Brain pericyte (primary cell): ENCODE results near the gene TC2N.
"Not testable (repeated sequence)": the region's sequence is repeated elsewhere in the genome, so short reads cannot be mapped to it uniquely, and the experiment has no call there.

Experiments
- DNase-seq: peaks from one replicate; pipeline ENCODE4 v3.0.0-alpha.2; 2012; ENCODE audit warnings: low read depth, low spot score

Gene TC2N

GRCh38 chr14:91889477-91890211 is 22.3 kb upstream of the TC2N start:
- DNase-seq, result no peak

GRCh38 chr14:91888641-91889476 is 21.5 kb upstream of the TC2N start:
- no peak for DNase-seq

- no peak for DNase-seq
Observed at GRCh38 chr14:91886961-91887360, 19.6 kb upstream of the TC2N start.

DNA sequence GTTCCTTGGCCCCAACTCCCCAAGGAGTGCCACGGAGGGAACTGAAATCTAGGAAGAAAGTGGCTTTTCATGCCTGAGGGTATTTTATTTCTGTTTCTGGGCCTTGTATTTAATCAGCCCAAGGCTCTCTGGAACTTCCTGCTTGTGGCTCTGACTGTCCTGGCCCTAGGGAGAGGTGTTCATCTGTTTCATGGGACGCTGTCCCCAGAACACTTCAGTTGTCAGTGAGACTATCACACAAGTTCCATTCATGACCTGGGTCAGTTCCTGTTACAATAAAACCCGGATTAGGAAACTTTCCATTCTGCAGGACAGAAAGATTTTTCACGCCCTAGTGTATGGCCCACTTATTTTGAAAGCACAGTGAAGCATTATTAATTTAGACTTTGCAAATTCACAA is 18.5 kb upstream of the TC2N start:
- no peak for DNase-seq

DNA sequence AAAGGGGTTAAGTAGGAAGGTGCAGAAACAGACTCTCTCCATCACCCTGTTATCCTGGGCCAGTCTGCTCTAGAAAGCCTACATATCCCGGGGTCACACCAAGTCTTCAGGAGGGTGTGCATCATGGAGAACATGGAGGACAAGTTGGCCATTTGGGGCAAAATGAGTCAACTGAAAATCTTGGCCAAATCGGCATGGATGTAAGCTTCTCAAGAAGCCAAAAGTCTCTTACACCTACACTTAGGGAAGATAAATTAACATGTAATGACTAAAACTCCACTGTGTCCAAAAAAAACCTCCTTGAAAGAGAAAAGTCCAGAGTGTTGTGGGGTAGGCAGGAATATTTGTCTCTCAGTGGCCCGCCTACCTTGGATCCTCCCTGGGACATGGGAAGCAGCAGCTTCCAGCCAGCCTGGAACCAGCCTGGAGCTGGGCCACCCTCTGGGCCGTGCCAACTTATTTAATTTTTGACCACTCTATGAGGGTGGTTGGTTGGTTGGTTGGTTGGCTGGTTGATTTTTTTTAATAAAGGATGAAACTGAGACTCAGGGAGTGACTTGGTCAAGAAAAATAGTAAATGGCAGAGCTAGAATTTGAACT is 17.9 kb upstream of the TC2N start:
- no peak for DNase-seq

- DNase-seq, result no peak
Observed at GRCh38 chr14:91884664-91885063, 17.3 kb upstream of the TC2N start.

DNA sequence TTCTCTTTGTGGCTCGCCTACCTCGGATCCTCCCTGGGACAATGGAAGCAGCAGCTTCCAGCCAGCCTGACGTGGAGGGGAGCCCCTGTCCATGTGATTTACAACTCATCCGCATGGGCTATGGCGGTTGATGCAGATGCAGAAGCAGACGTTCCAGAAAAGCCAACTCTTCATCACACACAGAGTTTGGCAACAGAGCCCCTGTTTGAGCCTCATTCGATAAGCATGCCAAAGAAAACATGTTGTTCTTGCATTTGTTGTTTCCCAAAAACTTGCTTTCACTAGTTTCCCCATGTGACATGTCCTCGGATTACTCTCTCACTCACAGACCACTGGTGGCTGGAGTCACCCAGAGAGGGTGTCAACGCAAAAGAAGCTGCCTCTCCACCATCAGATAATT is 16.4 kb upstream of the TC2N start:
- no peak for DNase-seq

DNA sequence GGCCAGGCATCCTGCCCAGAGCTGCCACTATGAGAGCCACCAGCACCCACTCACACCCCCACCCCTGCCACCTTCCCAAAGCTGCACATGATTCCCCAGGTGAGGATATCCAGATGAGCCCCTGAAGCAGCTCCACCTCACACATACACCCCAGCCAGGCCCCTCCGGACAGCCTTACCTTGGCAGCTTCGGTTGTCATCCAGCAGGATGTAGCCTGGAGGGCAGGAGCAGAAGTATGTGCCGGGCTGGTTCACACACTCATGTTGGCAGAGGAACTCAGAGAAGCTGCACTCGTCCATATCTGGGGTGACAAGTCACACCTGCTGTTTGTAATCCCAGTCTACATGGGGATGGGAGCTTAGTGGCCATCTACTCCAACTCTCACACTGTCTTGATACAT is 15.4 kb upstream of the TC2N start:
- DNase-seq, result no peak

DNA sequence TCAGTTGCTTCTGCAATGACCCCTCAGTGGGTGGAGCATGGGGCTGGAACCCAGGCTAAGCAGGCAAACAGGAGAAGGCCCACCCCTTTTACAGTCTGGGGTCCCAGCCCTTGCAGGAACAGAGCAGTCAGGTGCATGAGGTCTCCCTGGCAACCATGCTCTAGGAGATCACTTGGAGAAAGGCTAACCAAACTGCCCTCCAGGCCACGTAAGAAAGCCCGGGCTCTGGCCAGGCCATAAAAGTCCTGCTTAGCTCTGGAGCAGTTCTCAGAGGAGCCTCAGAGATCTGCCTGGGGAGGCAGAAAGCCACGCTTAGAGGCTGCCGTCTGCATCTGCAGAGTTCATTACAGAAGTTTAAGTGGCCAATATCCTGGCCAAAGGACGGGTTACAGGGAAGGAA is 15.0 kb upstream of the TC2N start:
- DNase-seq, result no peak

- no peak for DNase-seq
Observed at GRCh38 chr14:91879196-91879595, 11.9 kb upstream of the TC2N start.

GRCh38 chr14:91878274-91878673 is 10.9 kb upstream of the TC2N start:
- DNase-seq, result no peak

- no peak for DNase-seq
Observed at GRCh38 chr14:91877376-91877915, 10.1 kb upstream of the TC2N start.

GRCh38 chr14:91876492-91876891 is 9.2 kb upstream of the TC2N start:
- DNase-seq, result no peak

DNA sequence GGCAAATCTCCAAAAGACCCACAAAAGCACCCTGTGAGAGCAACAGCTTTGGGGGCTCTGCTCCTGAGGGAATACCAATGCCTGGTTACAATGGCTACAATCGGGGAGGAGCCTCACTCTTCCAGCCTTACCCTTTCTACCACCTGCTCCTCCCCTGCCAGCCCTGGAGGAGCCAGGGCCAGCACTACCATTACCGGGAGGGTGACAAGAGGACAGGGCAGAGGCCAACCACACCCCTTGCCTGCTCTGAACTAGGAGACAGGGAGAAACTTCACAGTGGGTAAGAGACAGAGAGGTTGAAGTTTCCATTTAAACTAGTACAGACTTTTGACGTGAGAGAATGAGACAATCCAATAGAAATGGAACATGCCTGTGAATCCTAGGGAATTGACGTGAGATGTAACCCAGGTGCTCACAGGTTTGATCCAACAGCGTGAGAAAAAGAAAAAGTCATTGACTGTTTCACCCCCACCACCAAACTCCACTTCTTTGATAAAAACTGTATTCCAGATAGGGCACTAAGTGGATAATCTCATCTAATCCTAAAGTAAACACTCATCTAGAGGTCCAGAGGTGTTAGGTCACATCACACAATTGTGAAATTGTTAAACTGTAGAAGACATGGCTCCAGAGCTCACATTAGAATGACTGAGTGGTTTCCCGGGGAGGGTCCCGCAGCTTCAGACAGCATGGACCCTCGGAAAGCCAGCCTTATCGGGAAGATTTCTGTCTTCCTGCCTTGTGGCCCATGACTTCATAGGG is 8.4 kb upstream of the TC2N start:
- no peak for DNase-seq

DNA sequence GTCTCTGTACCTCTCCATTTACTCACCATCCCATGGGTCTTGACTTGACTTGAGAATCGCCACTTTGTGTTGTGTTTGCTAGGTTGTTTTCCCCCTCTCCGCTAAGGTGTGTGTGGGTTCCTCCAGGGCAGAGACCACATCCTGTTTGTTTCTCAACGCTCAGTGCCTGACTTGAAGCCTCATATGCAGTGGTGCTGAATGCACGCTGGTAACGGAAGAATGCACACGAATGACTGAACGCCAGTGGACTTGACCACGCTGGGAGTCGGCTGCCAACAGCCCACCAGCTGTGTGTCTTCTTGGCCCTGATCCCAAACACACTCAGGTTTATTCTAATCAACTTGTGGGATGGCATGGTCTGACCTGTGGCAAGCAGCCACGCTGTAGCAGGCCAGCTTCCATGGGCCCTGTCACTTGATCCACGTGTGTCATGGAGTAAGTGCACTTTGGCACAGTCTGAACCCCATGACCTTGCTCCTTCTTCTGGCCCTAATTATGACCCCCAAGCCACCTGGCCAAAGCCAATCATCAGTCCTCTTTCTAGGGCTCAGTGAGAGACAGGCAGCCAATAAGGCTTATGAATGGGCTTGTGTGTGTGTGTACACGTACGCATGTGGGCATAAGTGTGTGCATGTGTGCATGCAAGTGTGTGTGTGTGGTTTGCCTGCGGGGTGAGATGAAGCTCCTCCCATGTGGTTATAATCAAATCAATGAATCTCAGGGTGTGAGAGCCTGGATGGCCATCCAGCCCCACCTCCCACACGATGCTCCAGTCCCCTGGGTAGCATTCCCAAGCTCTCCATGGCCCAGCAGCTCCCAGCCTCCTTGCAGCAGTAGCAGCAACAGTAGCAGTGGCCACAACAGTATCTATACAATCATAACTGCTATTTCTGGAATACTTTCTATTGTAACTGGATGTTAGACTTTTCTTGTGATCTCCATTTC is 6.4 kb upstream of the TC2N start:
- no peak for DNase-seq

DNA sequence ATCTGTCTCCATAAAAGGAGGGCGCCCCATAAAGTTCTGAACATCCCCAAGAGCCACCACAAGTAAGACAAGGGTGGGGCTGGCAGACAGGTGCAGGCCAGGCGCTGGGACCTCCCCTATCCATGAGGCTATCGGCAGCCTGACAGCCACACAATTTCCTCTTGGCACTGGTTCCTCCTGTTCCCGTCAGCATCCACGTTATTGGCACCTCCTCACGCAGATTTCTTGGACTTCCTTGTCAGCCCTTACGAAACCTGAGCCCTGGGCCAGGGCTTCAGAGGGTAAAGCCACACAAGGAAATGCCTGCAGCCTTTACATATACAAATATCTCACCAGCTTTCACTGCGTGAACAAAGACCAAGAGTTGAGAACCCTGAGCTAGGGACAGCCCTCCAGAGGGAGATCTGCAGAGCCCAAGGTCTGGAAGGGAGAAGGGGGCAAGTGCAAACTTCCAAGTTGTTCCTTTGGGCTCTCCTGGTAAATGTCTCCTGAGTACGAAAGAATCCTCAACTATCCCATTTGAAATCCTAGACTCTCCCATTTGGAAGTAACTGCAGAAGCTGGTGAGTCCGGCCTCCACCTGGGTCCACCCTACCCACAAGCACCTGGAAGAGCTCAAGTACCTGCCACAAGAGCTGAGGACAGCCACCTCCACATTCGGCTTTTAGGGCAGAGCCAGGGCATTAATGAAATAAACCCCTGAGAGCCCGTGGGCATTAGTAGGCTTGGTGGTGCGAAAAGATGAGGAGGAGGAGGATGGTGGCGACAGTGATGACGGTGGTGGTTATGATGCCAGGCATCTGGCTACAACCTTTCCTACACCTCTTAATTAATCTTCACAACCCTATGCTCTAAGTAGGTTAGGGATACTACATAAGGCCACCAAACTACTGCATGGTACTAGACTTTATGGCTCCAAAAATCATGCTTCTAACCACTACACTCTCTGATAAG is 5.5 kb upstream of the TC2N start:
- DNase-seq, result no peak

GRCh38 chr14:91872011-91872501 is 4.7 kb upstream of the TC2N start:
- no peak for DNase-seq

DNA sequence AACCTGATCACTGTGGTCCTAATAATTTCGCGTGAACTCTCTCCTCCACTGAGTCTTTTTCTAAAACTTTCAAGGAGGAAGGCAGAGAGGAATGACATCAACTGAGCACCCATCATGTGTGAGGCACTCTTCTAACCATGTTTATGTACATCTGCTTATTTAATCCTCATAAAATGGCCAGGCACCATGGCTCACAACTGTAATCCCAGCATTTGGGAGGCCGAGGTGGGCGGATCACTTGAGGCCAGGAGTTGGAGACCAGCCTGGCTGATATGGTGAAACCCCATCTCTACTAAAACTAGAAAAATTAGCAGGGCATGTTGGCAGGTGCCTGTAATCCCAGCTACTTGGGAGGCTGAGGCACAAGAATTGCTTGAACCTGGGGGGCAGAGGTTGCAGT is 4.1 kb upstream of the TC2N start:
- DNase-seq, result not testable (repeated sequence)

DNA sequence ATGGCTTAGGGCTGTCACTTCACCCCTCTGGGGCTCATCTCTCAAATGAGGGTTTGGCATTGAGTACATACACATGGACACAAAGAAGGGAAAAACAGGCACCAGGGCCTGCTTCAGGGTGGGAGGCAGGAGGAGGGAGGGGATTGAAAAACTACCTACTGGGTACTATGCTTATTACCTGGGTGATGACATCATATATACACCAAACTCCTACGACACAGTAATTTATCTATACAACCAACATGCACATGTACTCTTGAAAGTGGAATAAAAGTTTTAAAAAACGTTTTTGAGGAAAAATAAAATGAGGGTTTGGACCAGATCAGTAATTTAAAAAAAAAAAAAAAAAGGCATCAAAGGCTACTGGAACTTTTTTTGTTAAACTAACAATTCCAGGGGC is 3.6 kb upstream of the TC2N start:
- DNase-seq, result no peak
